ENCODE results near the gene NCKAP5.

DNA sequence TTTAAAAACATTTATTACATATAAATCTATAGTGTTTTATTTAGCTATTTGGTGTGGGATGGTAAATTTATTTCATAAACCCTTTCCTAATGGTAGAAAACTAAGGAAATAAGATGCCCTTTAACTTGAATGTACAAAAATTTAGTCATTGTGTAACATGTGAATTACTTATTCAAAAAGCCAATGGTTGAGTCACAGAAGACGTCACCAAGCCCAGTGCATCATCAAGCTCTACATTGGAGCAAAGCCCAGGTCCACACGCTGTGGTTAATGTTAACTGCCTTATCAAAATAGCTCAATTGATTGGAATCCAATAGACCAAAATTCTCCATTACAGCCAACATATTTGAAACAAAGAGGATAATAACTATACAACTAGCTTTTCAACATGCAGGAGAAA is 752.7 kb downstream of the NCKAP5 start:
- TF ChIP-seq, protein P1, sequence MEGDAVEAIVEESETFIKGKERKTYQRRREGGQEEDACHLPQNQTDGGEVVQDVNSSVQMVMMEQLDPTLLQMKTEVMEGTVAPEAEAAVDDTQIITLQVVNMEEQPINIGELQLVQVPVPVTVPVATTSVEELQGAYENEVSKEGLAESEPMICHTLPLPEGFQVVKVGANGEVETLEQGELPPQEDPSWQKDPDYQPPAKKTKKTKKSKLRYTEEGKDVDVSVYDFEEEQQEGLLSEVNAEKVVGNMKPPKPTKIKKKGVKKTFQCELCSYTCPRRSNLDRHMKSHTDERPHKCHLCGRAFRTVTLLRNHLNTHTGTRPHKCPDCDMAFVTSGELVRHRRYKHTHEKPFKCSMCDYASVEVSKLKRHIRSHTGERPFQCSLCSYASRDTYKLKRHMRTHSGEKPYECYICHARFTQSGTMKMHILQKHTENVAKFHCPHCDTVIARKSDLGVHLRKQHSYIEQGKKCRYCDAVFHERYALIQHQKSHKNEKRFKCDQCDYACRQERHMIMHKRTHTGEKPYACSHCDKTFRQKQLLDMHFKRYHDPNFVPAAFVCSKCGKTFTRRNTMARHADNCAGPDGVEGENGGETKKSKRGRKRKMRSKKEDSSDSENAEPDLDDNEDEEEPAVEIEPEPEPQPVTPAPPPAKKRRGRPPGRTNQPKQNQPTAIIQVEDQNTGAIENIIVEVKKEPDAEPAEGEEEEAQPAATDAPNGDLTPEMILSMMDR (IDR thresholded peaks at IDR 0.05; ENCODE audit: low read length), result no peak
- no peak for TF ChIP-seq EZH2 (IDR thresholded peaks at IDR 0.05; ENCODE audit: borderline replicate concordance, low read length)
